Measurements from ENCODE around the gene RND2.
A peak's percentile ranks its signal among the peaks of the same experiment; 100 is the strongest.

RND2 gene

DNA sequence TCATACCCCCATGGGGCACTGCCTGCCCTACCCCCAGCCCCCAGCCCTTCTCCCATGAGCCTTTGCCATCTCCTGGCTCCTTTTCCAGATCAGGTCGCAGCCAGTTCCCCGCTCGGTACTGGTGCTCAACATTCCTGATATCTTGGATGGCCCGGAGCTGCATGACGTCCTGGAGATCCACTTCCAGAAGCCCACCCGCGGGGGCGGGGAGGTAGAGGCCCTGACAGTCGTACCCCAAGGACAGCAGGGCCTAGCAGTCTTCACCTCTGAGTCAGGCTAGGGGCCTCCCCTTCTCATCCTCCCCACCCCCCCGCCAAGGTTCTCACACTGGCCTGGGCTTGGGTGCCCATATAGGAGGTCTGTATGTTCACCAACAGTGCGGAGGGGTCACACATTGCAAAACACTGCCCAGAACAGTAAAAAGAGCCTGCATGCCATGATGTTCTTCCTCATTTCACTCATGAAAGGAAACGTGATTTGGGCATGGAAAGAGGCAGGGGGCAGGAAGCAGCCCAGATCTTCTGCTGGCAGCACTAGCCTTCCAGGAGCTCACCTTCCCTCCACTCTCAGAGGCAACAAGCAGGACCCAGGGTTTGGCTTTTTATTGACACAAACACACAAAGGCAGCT lies 10.9 kb upstream of the RND2 start:
- Histone ChIP-seq H3K27me3 (ENCODE audit: control insufficient read depth, insufficient read depth, low read length) (no peaks in the 10 kb centered on the region), H3K36me3 (ENCODE audit: control insufficient read depth, insufficient read depth, low read length) (peaks cover 21% of the 10 kb centered on the region), H3K4me3 (ENCODE audit: low read length) (no peak overlapping the region), H3K27ac (ENCODE audit: low read depth, low read length) (no peak overlapping the region), H3K4me1 (ENCODE audit: control insufficient read depth, insufficient read depth, low read length) (peaks cover 5% of the 10 kb centered on the region), H3K9ac (ENCODE audit: low read length) (no peak overlapping the region)

DNA sequence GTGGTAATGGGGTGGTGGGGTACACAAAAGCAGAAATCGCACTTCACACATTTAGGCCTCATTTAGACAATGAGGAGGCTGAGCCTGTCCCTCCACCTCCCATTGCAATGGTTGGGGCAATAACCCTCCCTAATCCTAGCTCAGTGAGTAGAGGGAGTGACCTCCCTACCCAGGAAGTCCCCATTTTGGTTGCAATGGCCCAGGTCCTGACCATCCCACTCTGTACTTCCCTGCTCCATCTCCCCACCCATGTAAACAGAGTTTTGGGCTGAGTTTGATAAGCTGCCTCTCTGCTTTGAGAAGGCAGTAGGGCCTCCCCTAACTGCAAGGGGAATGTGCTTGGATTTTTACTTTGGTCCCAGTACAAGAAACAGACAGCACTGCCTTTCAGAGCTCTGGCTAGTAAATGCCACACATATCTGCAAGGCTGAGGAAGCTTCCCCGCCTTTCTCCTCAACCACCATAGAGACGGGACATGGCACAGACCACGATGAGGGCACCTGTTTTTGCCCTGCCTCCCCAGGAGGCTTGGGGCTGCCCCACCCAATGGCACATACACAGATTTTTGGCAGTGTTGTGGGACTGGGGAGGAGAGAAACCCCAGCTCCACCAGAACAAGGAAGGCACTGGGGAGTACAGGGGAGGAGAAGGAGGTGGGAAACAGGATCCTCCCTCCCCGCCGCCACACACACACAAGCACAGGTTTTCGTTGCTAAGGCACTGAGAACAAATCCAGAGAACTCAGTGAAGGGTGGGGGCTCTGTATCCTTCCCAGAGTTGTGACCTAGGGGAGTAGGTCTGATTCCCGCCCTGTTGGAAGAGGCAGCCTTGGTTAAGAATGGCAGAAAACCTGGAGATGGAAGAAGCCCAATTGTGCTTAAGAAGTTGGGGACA lies 10.1 kb upstream of the RND2 start:
- H3K4me3 ChIP-seq (ENCODE audit: low read length): no peak overlapping the region
- H3K9ac ChIP-seq (ENCODE audit: low read length): no peak overlapping the region
- H3K4me1 ChIP-seq (ENCODE audit: control insufficient read depth, insufficient read depth, low read length): peaks cover 9% of the 10 kb centered on the region
- no peaks in the 10 kb centered on the region for H3K27me3 ChIP-seq (ENCODE audit: control insufficient read depth, insufficient read depth, low read length)
- H3K27ac ChIP-seq (ENCODE audit: low read depth, low read length): no peak overlapping the region
- peaks cover 21% of the 10 kb centered on the region for H3K36me3 ChIP-seq (ENCODE audit: control insufficient read depth, insufficient read depth, low read length)

DNA sequence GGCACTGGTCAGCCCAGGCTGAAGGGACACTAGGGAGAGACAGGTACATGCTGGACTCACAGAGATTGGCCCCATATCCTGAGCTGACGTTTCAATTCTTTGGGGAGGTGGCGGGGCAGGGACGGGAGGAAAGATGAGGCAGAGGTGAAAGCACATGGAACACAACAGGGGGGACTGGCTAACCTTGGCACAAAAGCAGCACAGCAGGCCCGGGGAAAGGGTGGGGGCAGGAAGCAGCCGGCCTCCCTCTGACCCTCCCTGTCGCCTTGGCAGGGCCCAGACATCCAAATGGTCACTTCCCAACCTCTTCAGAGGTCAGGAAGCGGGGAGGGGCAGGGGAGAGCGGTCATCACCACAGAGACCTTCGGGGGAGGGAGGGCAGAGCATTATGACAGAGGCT lies 9.5 kb upstream of the RND2 start:
- Histone ChIP-seq H3K27me3 (ENCODE audit: control insufficient read depth, insufficient read depth, low read length) (no peaks in the 10 kb centered on the region), H3K36me3 (ENCODE audit: control insufficient read depth, insufficient read depth, low read length) (peaks cover 21% of the 10 kb centered on the region), H3K4me1 (ENCODE audit: control insufficient read depth, insufficient read depth, low read length) (peaks cover 13% of the 10 kb centered on the region), H3K27ac (ENCODE audit: low read depth, low read length) (no peak overlapping the region), H3K4me3 (ENCODE audit: low read length) (no peak overlapping the region), H3K9ac (ENCODE audit: low read length) (no peak overlapping the region)

DNA sequence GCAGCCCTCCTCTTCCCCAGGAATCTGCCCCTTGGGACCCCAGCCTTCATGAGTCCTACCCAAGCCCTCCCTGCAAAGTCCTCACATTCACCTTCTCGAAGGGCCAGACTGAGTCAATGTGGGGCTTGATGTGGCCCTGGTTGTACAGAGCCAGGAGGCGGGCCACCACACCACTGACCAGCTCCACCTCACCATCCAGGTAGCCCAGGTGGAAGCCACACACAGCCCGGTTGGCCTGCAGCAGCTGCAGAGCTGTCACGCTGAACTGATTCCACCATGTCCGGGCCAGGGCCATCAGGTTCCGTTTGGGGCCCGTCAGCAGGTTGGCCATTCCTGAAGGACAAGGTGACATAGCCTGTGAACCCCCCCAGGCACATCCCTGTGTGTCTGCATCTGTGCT lies 8.8 kb upstream of the RND2 start:
- no peak overlapping the region for H3K4me3 ChIP-seq (ENCODE audit: low read length)
- no peaks in the 10 kb centered on the region for H3K27me3 ChIP-seq (ENCODE audit: control insufficient read depth, insufficient read depth, low read length)
- no peak overlapping the region for H3K27ac ChIP-seq (ENCODE audit: low read depth, low read length)
- no peak overlapping the region for H3K9ac ChIP-seq (ENCODE audit: low read length)
- H3K36me3 ChIP-seq (ENCODE audit: control insufficient read depth, insufficient read depth, low read length): peaks cover 21% of the 10 kb centered on the region
- peaks cover 13% of the 10 kb centered on the region for H3K4me1 ChIP-seq (ENCODE audit: control insufficient read depth, insufficient read depth, low read length)

DNA sequence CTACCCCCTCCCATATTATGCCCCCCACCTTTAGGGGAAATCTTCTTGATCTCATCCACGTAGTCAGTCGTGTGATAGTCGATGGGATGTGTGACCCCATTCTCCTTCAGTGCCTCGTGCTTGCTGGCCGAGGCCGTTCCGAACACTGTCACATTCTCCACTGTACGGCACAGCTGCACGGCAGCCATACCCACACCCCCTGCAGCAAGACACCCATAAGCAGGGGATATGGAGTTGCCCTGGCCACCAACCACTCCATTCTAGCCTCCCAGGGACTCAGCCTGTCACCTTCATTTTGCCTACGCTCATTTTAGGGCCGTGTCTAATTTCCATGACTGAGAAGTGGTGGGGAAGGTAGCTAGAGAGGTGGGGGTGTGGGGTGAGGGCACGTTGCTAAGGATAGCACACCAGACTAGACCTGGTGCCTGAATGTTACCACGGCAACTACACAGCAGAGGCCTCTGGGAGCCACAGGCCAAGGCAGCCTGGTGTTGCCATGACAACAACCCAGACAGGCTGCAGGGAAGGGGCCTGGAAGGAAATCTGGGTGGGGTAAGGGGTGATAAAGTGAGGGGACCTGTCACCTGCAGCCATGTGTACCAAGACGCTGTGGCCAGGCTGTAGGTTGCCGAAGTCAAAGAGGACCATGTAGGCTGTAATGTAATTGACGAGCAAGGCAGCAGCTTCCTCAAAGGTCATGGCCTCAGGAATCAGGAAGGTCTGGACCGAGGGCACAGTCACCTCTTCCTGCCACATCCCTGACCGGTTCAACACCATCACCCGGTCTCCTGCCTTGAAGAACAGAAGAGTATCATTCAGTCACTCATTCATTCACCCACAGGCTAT lies 6.8 kb upstream of the RND2 start:
- Histone ChIP-seq H3K4me1 (ENCODE audit: control insufficient read depth, insufficient read depth, low read length) (peaks cover 13% of the 10 kb centered on the region), H3K36me3 (ENCODE audit: control insufficient read depth, insufficient read depth, low read length) (peaks cover 16% of the 10 kb centered on the region), H3K27ac (ENCODE audit: low read depth, low read length) (no peak overlapping the region), H3K4me3 (ENCODE audit: low read length) (peak overlapping the region; percentile 18), H3K9ac (ENCODE audit: low read length) (no peak overlapping the region), H3K27me3 (ENCODE audit: control insufficient read depth, insufficient read depth, low read length) (no peaks in the 10 kb centered on the region)

DNA sequence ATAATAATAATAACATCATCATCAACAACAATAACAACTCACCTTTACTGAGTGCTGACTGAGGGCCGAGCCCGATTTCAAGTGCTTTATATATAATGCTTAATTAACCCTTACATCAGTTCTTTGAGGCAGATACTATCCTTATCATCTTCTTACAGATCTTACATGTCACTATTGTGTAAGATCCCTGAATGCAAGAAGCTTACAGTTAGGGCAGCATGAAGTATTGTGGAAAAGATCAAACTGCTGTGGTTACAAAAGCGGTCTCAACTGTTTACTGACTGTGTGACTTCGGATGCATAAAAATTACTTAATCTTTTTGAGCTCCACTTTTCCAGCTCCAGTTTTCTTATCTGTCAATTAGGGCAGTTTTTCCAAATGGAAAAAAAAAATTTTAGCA lies 6.1 kb upstream of the RND2 start:
- Histone ChIP-seq H3K9ac (ENCODE audit: low read length) (no peak overlapping the region), H3K4me3 (ENCODE audit: low read length) (peak overlapping the region; percentile 18), H3K27ac (ENCODE audit: low read depth, low read length) (no peak overlapping the region), H3K36me3 (ENCODE audit: control insufficient read depth, insufficient read depth, low read length) (peaks cover 12% of the 10 kb centered on the region), H3K27me3 (ENCODE audit: control insufficient read depth, insufficient read depth, low read length) (no peaks in the 10 kb centered on the region), H3K4me1 (ENCODE audit: control insufficient read depth, insufficient read depth, low read length) (peaks cover 13% of the 10 kb centered on the region)

DNA sequence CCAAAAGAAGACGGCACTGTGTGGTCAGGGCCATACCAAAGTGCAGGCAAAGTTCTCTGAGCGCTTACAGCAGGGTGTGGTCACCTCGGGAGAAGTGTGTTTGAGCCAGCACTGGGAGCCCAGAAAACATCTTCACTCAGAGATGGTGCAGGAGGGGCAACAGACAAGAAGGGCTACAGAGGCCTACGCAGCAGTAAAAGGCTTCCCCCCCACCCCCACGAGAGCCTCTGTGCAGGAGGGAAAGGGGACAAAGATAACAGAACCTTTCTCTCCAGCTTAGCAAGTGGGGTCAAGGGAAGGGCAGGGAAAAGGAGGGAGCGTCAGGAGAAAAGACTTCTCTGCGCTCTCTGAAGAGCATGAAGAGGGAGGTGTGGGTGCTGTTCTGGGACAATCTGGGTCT lies 5.6 kb upstream of the RND2 start:
- Histone ChIP-seq H3K4me3 (ENCODE audit: low read length) (peak overlapping the region; percentile 41), H3K9ac (ENCODE audit: low read length) (no peak overlapping the region), H3K4me1 (ENCODE audit: control insufficient read depth, insufficient read depth, low read length) (peaks cover 13% of the 10 kb centered on the region), H3K36me3 (ENCODE audit: control insufficient read depth, insufficient read depth, low read length) (peaks cover 12% of the 10 kb centered on the region), H3K27me3 (ENCODE audit: control insufficient read depth, insufficient read depth, low read length) (no peaks in the 10 kb centered on the region), H3K27ac (ENCODE audit: low read depth, low read length) (peak overlapping the region; percentile 50)

DNA sequence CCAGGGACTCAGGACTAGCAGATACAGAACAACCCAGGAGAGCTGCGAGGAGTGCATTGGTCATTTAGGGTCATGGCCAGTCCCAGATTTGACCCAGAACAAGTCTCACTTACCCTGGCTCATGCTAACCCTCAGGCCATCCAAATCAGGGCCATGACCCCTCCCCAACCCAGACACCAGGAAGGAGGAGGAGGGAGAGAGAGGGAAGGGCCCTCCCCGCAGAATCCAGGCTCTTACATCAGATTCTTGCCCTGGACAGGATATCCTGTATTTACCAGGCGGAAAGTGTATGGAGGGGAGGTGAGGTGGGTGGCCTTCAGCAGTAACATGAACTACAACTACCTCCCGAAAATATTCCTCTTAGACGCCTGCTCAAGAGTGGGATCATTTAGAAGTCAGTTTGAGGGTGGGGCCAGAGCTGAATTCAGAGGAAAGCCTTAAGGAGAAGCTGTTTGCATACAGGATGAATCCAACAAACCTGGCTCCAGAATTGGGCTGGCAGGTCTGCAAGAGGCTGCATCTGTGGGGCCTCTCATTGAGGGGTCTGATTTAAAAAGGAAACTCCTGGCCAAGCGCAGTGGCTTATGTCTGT lies 4.9 kb upstream of the RND2 start:
- H3K27me3 ChIP-seq (ENCODE audit: control insufficient read depth, insufficient read depth, low read length): no peaks in the 10 kb centered on the region
- H3K9ac ChIP-seq (ENCODE audit: low read length): no peak overlapping the region
- H3K36me3 ChIP-seq (ENCODE audit: control insufficient read depth, insufficient read depth, low read length): peaks cover 8% of the 10 kb centered on the region
- H3K4me3 ChIP-seq (ENCODE audit: low read length): no peak overlapping the region
- peak overlapping the region; percentile 50 for H3K27ac ChIP-seq (ENCODE audit: low read depth, low read length)
- peaks cover 13% of the 10 kb centered on the region for H3K4me1 ChIP-seq (ENCODE audit: control insufficient read depth, insufficient read depth, low read length)

DNA sequence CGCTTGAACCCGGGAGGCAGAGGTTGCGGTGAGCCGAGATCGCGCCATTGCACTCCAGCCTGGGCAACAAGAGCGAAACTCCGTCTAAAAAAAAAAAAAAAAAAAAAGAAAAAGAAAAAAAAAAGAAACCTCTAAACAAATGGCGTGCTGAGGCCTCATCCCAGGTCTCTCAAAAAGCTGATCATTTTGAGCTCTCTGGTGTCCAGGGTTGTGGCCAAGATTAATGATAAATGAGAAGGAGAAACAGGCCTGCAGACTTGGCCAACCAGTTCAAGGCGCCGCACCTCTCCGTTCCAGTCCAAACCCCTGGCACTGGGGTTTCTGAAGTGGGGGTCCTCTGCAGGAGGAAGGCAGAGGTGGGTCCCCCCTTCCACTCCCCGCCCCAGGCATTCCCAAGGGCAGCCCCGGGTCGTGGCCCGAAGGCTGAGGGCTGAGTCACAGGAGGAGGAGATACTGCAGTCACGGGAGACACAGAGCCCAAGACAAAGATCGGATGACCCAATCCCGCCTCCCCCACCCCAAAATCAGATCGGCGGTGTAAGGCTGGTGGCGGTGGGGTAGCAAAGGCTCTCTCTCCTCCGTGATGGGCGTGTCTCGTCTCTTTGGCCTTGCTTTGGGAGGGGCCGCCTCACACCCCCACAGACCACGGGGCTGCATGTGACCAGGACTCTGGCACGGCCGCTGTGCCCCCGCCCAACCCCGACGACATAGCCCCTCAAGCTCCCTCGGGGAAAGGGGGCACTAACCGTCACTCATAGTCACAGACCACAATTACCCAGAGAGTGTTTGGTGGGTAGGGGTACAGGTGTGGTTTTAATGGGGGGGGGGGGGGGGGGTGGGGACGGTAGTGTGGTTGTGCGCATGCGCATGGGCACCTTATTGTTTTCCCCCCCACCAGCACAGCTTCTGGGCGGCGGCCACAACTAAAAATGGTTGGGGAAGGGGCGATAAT lies 4.0 kb upstream of the RND2 start:
- H3K4me1 ChIP-seq (ENCODE audit: control insufficient read depth, insufficient read depth, low read length): peaks cover 13% of the 10 kb centered on the region
- peaks cover 8% of the 10 kb centered on the region for H3K36me3 ChIP-seq (ENCODE audit: control insufficient read depth, insufficient read depth, low read length)
- H3K4me3 ChIP-seq (ENCODE audit: low read length): peak overlapping the region; percentile 99
- no peaks in the 10 kb centered on the region for H3K27me3 ChIP-seq (ENCODE audit: control insufficient read depth, insufficient read depth, low read length)
- peak overlapping the region; percentile 70 for H3K9ac ChIP-seq (ENCODE audit: low read length)
- peak overlapping the region; percentile 82 for H3K27ac ChIP-seq (ENCODE audit: low read depth, low read length)

DNA sequence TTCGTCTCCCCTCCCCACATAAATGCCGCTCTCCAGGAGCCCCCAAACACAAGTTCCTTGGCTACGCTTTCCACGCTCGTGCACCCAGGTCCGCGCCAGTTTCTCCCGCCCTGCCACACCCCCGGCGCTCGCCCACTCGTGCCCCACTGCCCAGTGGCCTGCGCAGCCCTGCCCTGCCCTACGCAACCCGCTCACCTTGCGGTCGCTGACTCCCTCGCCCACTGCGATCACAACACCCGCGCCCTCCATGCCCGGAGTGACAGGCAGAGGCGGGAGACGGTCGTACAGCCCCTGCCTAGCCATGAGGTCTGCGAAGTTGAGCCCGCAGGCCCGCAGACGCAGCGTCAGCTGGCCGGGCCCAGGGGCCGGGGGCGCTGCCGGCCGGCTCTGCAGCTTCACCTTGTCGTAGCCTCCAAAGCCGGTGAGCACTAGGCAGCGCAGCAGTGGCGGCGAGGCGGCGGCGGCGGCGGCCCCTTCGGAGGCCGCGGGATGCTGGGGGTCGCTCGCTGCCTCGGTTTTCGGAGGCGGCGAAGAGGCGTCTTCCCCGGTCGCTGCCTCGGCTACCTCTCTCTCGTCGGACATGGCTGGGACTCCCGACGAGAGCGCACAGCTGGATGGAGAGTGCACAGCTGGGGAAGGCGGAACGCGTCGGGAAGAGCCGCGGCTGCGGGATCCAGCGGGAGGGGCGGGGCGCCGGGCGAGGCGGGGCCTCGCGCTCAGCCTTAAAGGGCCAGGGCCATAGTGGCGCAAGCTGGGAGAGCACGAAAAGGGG lies 3.1 kb upstream of the RND2 start, which contains the start of gene VAT1:
Gene VAT1 (minus strand): TSS at position 645 of the 772 bp plus-strand sequence. CDS start 63 bp downstream, at position 582.
- peaks cover 13% of the 10 kb centered on the region for H3K4me1 ChIP-seq (ENCODE audit: control insufficient read depth, insufficient read depth, low read length)
- H3K36me3 ChIP-seq (ENCODE audit: control insufficient read depth, insufficient read depth, low read length): peaks cover 8% of the 10 kb centered on the region
- H3K4me3 ChIP-seq (ENCODE audit: low read length): peak within 1 kb of the TSS; percentile 99
- peak within 1 kb of the TSS; percentile 82 for H3K27ac ChIP-seq (ENCODE audit: low read depth, low read length)
- no peaks in the 10 kb centered on the region for H3K27me3 ChIP-seq (ENCODE audit: control insufficient read depth, insufficient read depth, low read length)
- peak within 1 kb of the TSS; percentile 70 for H3K9ac ChIP-seq (ENCODE audit: low read length)

DNA sequence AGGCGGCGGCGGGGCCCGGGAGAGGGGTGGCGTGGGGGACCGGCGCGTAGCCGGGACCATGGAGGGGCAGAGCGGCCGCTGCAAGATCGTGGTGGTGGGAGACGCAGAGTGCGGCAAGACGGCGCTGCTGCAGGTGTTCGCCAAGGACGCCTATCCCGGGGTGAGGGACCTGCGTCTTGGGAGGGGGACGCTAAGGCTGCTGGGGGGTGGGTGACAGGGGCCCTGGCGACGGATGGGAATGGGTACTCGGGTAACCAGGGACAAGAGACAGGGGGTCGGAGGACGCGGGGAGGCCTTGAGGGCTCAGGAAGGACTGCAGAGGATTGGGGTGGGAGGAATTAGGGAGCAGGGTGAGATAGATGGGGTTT lies 243 bp downstream of the RND2 start:
- Histone ChIP-seq H3K4me1 (ENCODE audit: control insufficient read depth, insufficient read depth, low read length) (peaks cover under 1% of the 10 kb centered on the region), H3K9ac (ENCODE audit: low read length) (no peak overlapping the region), H3K27me3 (ENCODE audit: control insufficient read depth, insufficient read depth, low read length) (no peaks in the 10 kb centered on the region), H3K4me3 (ENCODE audit: low read length) (peak overlapping the region; percentile 45), H3K36me3 (ENCODE audit: control insufficient read depth, insufficient read depth, low read length) (no peaks in the 10 kb centered on the region), H3K27ac (ENCODE audit: low read depth, low read length) (no peak overlapping the region)

Measured in rectal smooth muscle tissue (tissue), 1 donor.